Endodermal cell (in vitro differentiated cells): ENCODE data around the gene NTN4. TPM values are rescaled to one million over a fixed set of nuclear protein-coding genes. Genes with fewer than 3 reads are reported as not detected.
"Not testable (repeated sequence)": the region's sequence is repeated elsewhere in the genome, so short reads cannot be mapped to it uniquely, and the experiment has no call there.

Source experiments
- DNase-seq: peaks from one replicate; pipeline ENCODE4 v3.0.0-alpha.2; 2017
- H3K27ac ChIP-seq: 2 replicates; pipeline ENCODE4 v1.5.1; 2013; ENCODE audit warnings: mild to moderate bottlenecking, low read depth, low read length, moderate library complexity
- H3K27me3 ChIP-seq: 2 replicates; pipeline ENCODE4 v1.6.1; 2013; ENCODE audit warnings: mild to moderate bottlenecking, low read length, moderate library complexity; ENCODE audit not compliant: insufficient read depth, control insufficient read depth, poor library complexity, severe bottlenecking
- H3K36me3 ChIP-seq: 2 replicates; pipeline ENCODE4 v1.7.0; 2013; ENCODE audit warnings: mild to moderate bottlenecking, low read length, moderate library complexity; ENCODE audit not compliant: control insufficient read depth, insufficient read depth
- H3K4me1 ChIP-seq: one replicate; pipeline ENCODE4 v1.7.0; 2013; ENCODE audit warnings: low read length; ENCODE audit not compliant: control insufficient read depth, insufficient read depth
- H3K4me3 ChIP-seq: 2 replicates; pipeline ENCODE4 v1.5.1; 2013; ENCODE audit warnings: mild to moderate bottlenecking, low read length, moderate library complexity
- H3K9ac ChIP-seq: 2 replicates; pipeline ENCODE4 v1.6.1; 2013; ENCODE audit warnings: mild to moderate bottlenecking, low read length, moderate library complexity; ENCODE audit not compliant: poor library complexity, severe bottlenecking; ENCODE audit errors: extremely low read depth
- H3K9me3 ChIP-seq: 2 replicates; pipeline ENCODE4 v1.6.1; 2013; ENCODE audit warnings: mild to moderate bottlenecking, low read length, moderate library complexity; ENCODE audit not compliant: control insufficient read depth
- H3K27ac Mint-ChIP-seq: 2 replicates; pipeline ENCODE4 v1.8.0; 2020; ENCODE audit warnings: mixed read lengths
- H3K27me3 Mint-ChIP-seq: 2 replicates; pipeline ENCODE4 v1.8.0; 2021; ENCODE audit warnings: mild to moderate bottlenecking, mixed read lengths; ENCODE audit not compliant: insufficient read depth
- H3K36me3 Mint-ChIP-seq: 2 replicates; pipeline ENCODE4 v1.8.0; 2020; ENCODE audit warnings: low read depth, mixed read lengths
- H3K4me1 Mint-ChIP-seq: 2 replicates; pipeline ENCODE4 v1.8.0; 2020; ENCODE audit warnings: mixed read lengths
- H3K4me3 Mint-ChIP-seq: 2 replicates; pipeline ENCODE4 v1.8.0; 2020; ENCODE audit warnings: mild to moderate bottlenecking, moderate library complexity, mixed read lengths
- H3K9me3 Mint-ChIP-seq: 2 replicates; pipeline ENCODE4 v1.8.0; 2020; ENCODE audit warnings: mild to moderate bottlenecking, mixed read lengths
- WGBS, 2 experiments: methylation state at CpG; one replicate each; pipeline versions ENCODE4 v1.1.5 to v1.1.7; 2013; ENCODE audit warnings: missing lambda C conversion rate in 2 of 2, mixed read lengths in 1 of 2; ENCODE audit not compliant: insufficient coverage in 1 of 2, insufficient read length in 1 of 2; 5-methylcytosine and 5-hydroxymethylcytosine counted together
- total RNA-seq, 2 donors: library from RNA; stranded (reverse); fragmentation: NEBNext Ultra II Directional in 1 of 2; extraction: Animal tissue kit (Norgen Biotek cat#: 25700) in 1 of 2; gene quantifications; 2 replicates in 1 of 2; 3 replicates in 1 of 2; pipeline ENCODE4 v1.2.1, GENCODE V29; 2021
- TF ChIP-seq, protein P1 (sequence below): fragments of 200-600 bp; sonication (generic); conservative IDR thresholded peaks from 2 replicates; pipeline ENCODE4 v1.5.0; 2021; ENCODE audit warnings: antibody characterized with exemption, mild to moderate bottlenecking

NTN4 gene
- total RNA-seq, 2 donors from 2014 or later = 57.4 to 58.2 TPM

DNA sequence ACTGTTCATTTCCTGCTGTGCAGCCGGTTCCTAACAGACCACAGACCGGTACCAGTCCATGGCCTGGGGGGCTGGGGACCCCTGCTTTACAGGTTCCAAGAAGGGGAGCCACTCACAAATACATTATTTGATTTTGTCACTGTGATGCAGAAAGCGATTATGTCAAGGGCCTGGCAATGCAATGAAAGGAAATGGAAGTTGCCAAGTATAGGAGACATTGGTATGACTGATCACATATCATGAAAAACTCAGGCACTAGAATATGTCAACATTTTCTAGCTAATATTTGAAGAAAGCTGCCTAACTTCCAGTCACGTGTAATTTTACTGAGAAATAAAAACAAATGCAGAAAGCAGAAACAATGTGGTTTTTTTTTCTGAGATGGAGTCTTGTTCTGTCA, 170.4 kb downstream of the NTN4 start:
- Mint-ChIP-seq H3K27ac (no peak overlapping the region), H3K36me3 (no peaks in the 10 kb centered on the region), H3K4me1 (peaks cover 10% of the 10 kb centered on the region), H3K4me3 (no peak overlapping the region), H3K27me3 (peaks cover 3% of the 10 kb centered on the region), H3K9me3 (no peaks in the 10 kb centered on the region)
- Histone ChIP-seq H3K36me3 (no peaks in the 10 kb centered on the region), H3K9ac (no peak overlapping the region), H3K27ac (no peak overlapping the region), H3K27me3 (no peaks in the 10 kb centered on the region), H3K4me3 (no peak overlapping the region), H3K9me3 (no peaks in the 10 kb centered on the region), H3K4me1 (peaks cover 4% of the 10 kb centered on the region)
- DNase-seq = no peak
- WGBS, 2 experiments = 94 to 100% methylated on average over 2 to 4 of the region's 4 CpGs
- TF ChIP-seq, protein P1, sequence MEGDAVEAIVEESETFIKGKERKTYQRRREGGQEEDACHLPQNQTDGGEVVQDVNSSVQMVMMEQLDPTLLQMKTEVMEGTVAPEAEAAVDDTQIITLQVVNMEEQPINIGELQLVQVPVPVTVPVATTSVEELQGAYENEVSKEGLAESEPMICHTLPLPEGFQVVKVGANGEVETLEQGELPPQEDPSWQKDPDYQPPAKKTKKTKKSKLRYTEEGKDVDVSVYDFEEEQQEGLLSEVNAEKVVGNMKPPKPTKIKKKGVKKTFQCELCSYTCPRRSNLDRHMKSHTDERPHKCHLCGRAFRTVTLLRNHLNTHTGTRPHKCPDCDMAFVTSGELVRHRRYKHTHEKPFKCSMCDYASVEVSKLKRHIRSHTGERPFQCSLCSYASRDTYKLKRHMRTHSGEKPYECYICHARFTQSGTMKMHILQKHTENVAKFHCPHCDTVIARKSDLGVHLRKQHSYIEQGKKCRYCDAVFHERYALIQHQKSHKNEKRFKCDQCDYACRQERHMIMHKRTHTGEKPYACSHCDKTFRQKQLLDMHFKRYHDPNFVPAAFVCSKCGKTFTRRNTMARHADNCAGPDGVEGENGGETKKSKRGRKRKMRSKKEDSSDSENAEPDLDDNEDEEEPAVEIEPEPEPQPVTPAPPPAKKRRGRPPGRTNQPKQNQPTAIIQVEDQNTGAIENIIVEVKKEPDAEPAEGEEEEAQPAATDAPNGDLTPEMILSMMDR = no peak

DNA sequence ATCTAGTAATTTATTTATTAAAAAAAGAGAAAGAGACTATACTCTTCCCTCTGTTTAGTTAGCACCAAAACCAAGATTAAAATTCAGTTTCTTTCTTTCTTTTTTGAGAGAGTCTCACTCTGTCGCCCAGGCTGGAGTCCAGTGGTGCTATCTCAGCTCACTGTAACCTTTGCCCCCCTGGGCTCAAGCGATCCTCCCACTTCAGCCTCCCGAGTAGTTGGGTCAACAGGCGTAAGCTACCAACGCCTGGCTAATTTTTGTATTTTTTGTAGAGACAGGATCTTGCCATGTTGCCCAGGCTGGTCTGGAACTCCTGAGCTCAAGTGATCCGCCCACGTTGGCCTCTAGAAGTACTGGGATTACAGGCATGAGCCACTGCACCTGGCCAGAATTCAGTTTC, 174.1 kb downstream of the NTN4 start:
- H3K27ac ChIP-seq, H3K27me3 Mint-ChIP-seq, H3K27ac Mint-ChIP-seq, H3K27me3 ChIP-seq, H3K9ac ChIP-seq, H3K4me3 ChIP-seq, H3K4me1 ChIP-seq, H3K36me3 Mint-ChIP-seq, H3K4me3 Mint-ChIP-seq, DNase-seq, H3K36me3 ChIP-seq, H3K9me3 ChIP-seq, H3K9me3 Mint-ChIP-seq: not testable (repeated sequence)
- 90 to 94% methylated on average over 2 to 7 of the region's 7 CpGs for WGBS, 2 experiments
- peaks cover 11% of the 10 kb centered on the region for H3K4me1 Mint-ChIP-seq

DNA sequence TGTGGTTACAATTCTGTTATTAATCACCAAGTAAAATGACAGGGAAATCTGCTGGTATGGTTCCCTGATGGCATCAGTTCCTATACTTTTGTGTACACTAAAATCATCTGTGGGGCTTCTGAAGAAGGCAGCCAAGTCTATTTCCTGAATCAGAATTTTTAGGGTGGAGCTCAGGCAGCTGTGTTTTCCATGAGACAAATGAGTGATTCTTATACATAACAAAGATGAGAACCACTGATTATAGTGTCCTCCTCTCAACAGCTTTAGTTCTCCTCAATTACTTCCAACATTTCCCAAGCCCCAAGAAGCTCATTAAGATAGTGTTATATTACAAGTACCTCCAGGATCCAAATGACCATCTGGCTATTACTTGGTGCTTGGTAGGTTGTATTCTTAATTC, 174.8 kb downstream of the NTN4 start:
- Mint-ChIP-seq H3K4me3 (no peak overlapping the region), H3K4me1 (peaks cover 18% of the 10 kb centered on the region), H3K27ac (no peak overlapping the region), H3K9me3 (no peaks in the 10 kb centered on the region), H3K27me3 (peaks cover 5% of the 10 kb centered on the region), H3K36me3 (no peaks in the 10 kb centered on the region)
- H3K9me3 ChIP-seq = no peaks in the 10 kb centered on the region
- no peaks in the 10 kb centered on the region for H3K4me1 ChIP-seq
- TF ChIP-seq, protein P1 = no peak
- no peak for DNase-seq
- no peak overlapping the region for H3K4me3 ChIP-seq
- H3K27ac ChIP-seq = no peak overlapping the region
- no peaks in the 10 kb centered on the region for H3K36me3 ChIP-seq
- no peaks in the 10 kb centered on the region for H3K27me3 ChIP-seq
- H3K9ac ChIP-seq = no peak overlapping the region

DNA sequence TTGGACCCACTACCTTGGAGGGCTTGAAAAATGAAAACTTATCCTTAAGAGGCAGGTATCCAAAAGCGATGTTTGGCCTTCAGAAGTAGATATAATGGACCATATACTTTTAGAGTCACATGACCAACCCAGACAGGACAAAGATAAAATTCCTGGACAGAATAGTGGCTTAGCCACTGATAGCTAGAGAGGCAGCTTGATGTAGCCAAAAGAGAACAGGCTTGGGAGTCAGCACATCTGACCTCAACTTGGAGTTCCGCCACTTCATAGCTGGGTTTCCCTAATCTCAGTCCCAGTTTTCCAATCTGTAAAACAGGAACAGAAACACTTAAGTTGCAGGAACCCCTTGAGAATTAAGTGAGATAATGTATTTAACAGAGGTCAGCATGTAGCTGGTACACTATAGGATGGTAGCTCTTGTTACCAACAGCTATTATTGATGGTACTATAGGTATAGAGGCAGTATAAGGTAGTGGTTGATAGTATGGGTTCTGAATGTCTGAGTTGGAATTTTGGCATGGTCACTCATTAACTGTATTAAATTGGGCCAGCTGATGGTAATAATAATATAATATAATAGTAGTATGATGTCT, 176.1 kb downstream of the NTN4 start:
- H3K9me3 Mint-ChIP-seq = no peaks in the 10 kb centered on the region
- no peak overlapping the region for H3K4me3 Mint-ChIP-seq
- Histone ChIP-seq H3K36me3 (no peaks in the 10 kb centered on the region), H3K27me3 (peaks cover 2% of the 10 kb centered on the region), H3K9ac (no peak overlapping the region), H3K4me1 (no peaks in the 10 kb centered on the region), H3K4me3 (no peak overlapping the region), H3K27ac (no peak overlapping the region), H3K9me3 (no peaks in the 10 kb centered on the region)
- DNase-seq = no peak
- H3K36me3 Mint-ChIP-seq = no peaks in the 10 kb centered on the region
- H3K27me3 Mint-ChIP-seq = peaks cover 7% of the 10 kb centered on the region
- TF ChIP-seq, protein P1 = no peak
- H3K4me1 Mint-ChIP-seq = peaks cover 18% of the 10 kb centered on the region
- H3K27ac Mint-ChIP-seq = no peak overlapping the region
- 98 to 100% methylated on average over 1 to 2 of the region's 2 CpGs for WGBS, 2 experiments
